HG03457 (cell line): ENCODE data around the gene SACS.
"Not testable (repeated sequence)": the region's sequence is repeated elsewhere in the genome, so short reads cannot be mapped to it uniquely, and the experiment has no call there.

Experiments
- ATAC-seq: cut with Tn5 transposase; IDR thresholded peaks from one replicate; pipeline ENCODE4 v1.9.1; 2021; ENCODE audit warnings: moderate number of reproducible peaks; ENCODE audit not compliant: unreplicated experiment

Gene SACS

GRCh38 chr13:23418776-23419683 is 14.5 kb downstream of the SACS start:
- no peak for ATAC-seq

- no peak for ATAC-seq
Measured at GRCh38 chr13:23414682-23415081, 18.8 kb downstream of the SACS start.

GRCh38 chr13:23411706-23412105 is 21.8 kb downstream of the SACS start:
- no peak for ATAC-seq

GRCh38 chr13:23411220-23411619 is 22.3 kb downstream of the SACS start:
- no peak for ATAC-seq

DNA sequence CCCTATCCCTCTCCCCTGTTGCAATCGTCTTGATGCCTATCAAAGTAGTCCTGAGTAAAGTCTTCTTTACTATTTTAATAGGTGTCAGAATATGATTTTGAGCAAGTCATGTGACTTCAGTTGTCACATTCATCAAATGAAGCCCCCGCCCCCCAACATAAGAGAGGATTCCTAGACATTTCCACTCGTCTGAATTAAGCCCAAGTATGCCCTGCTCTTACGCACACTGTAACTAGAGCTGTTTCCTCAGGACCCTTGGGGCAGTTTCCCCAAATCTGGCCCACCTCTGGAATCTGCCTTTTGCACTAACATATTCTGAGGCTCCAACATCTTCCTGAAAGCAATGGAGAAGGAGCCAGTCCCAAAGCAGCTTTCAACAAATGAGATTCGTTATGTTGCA is 25.5 kb downstream of the SACS start:
- ATAC-seq = no peak

GRCh38 chr13:23401156-23401555 is 32.3 kb downstream of the SACS start:
- ATAC-seq = not testable (repeated sequence)

GRCh38 chr13:23399347-23399746 is 34.2 kb downstream of the SACS start:
- ATAC-seq = no peak

DNA sequence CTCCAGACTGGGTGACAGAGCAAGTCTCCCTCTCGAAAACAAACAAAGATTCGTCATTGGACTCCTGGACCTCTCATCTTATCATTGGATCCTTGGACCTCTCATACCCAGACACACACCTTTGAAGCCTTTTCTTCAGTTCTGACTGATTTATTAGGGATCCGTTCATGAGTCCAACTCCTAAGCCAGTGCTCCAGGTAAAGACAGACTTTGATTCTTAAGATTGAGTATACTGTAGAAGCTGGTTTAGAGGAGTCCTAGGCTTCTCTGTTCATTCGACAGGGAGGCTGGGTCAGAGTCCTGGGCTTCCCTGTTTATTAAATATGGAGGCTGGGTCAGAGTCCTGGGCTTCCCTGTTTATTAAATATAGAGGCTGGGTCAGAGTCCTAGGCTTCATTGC is 38.7 kb downstream of the SACS start:
- no peak for ATAC-seq

DNA sequence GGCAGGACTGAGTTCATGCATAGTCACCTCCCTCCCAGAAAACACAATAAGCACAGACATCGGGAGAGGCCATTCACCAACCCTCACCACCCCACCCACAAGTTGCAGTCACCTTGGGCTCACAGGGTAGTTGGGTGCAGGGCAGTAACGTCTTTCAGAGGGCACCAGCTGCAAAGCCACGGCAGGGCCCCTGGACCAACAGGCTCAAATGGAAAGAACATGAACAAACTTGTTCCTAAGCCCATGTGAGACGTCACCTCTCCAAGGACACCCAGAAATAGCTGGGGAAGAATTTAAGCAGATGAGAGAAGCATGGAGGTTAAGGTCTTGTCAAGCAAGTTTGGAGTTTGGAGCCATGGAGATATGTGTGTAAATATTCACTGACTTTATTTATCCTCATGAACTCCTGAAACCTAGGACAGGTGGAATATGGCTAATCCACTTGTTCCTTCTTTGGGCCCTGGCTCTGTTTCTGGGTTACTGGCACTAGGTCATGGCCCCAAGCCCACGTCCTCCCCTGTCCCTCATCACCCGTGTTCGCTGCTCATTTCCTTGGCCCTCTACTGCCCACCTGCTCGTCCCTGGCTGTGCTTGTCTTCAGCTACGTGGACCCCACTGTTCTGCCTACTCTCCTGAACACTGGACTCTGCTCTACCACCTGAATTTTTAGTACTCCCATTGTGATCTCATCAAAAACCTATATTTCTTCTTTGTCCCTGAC is 40.4 kb downstream of the SACS start:
- no peak for ATAC-seq

DNA sequence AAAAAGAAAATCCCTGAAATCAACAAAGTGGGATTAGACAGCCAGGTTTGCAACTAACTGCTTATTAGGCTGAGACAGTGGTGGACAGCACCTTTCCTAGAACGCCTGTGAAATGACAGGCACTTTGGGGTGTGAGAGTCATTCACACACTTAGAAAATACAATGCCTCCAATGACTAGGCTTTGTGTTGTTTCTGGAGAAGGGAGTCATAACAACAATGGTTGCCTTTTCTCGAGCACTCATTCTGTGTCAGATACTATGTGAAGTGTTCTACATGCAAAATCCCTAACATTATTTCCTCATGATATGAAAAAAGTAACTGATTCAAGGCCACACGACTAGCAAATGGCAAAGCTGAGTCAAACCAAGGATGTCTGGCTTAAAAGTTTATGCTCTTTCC is 41.2 kb downstream of the SACS start:
- ATAC-seq = no peak

GRCh38 chr13:23391752-23392151 is 41.8 kb downstream of the SACS start:
- ATAC-seq = no peak

DNA sequence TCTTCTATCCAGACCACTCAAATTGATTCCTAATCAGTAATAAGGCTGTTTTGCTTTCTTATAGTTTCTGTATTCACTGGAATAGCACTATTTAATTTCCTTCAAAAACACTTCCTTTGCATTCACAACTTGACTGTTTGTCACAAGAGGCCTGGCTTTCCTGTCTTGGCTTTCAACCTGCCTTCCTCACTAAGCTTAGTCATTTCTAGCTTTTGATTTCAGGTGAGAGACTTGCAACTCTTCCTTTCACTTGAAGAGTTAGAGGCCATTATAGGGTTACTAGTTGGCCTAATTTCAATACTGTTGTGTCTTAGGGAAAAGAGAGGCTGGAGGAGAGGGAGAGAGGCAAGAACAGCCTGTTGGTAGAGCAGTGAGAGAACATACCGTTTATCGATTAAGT is 47.0 kb downstream of the SACS start:
- no peak for ATAC-seq

- no peak for ATAC-seq
Measured at GRCh38 chr13:23385931-23386330, 47.6 kb downstream of the SACS start.

DNA sequence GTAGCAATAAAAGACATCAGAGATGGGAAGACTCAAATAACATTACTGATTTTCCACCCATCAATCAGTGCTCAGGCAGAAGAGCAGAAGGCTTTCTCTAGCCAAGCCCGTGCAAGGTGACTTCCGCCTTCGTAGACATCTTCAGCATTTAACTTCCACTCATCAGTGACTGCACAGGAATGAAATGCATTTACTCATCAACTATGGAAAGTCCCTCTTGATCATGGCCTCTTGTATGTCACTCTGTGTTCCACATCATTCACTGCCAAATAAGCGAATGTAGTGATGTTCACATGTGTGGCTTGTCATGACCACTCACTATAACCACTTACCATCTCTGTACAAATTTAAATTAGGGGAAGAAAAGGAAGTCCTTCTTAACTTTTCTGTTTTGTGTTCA is 49.4 kb downstream of the SACS start:
- peak; percentile 90 for ATAC-seq

- no peak for ATAC-seq
Measured at GRCh38 chr13:23383151-23383550, 50.4 kb downstream of the SACS start.

DNA sequence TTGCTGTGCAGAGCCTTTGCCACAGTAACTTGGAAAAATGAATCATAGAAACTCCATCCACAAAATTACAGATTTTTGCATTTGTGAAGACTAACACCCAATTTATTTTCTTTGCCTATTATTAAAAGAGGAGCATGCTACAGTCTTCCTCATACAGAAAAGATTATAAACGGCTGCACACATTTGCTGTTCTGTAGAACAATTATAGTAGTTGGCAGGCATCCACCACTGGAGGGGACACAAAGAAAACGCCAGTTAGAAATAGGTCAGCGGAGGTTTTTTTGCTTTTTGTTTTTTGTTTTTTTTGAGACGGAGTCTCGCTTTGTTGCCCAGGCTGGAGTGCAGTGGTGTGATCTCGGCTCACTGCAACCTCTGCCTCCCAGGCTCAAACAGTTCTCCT is 51.6 kb downstream of the SACS start:
- no peak for ATAC-seq

- ATAC-seq = no peak
Measured at GRCh38 chr13:23380534-23380933, 53.0 kb downstream of the SACS start.

DNA sequence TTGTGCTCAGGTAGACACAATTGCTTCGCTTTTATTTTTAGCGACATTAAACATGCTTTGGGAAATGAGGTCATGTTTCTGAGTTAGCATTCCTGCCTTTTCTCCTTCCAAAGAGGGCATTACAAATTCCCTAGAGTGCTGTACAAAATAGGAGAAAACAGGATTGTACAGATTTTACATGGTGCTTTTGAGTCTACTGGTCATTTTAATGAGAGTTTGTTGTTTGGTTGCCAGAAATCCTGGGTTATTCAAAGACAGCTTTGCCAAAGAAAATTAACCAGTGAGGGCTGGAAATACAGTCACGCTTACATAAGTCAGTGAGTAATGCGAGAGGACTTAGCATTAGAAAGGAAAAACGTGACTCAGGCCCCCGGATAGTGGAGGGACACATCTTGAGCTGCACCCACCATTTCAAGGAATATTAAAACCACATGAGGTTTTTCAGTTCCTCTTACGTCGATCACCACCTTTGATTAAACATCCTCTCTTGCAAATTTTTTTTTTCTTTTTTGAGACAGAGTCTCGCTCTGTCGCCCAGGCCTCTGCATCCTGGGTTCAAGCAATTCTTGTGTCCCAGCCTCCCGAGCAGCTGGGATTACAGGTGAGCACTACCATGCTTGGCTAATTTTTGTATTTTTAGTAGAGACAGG is 55.4 kb downstream of the SACS start:
- ATAC-seq = no peak

GRCh38 chr13:23377579-23377978 is 55.9 kb downstream of the SACS start:
- no peak for ATAC-seq

- peak; percentile 73 for ATAC-seq
Measured at GRCh38 chr13:23375001-23375971, 58.2 kb downstream of the SACS start.
